Tibial nerve (tissue), 4 donors: ENCODE measurements around the gene OXLD1.

Experiments
- EP300 ChIP-seq, 2 donors: sonication (generic); formaldehyde crosslinking; IDR thresholded peaks; one replicate each; pipeline ENCODE4 v1.6.1; 2017; ENCODE audit warnings: antibody characterized with exemption in 2 of 2, mild to moderate bottlenecking in 1 of 2
- POLR2A ChIP-seq, 2 donors: fragments of 450-650 bp; IDR thresholded peaks; one replicate each; pipeline ENCODE4 v1.6.1; 2017; ENCODE audit warnings: antibody characterized with exemption in 2 of 2, mild to moderate bottlenecking in 2 of 2, moderate library complexity in 2 of 2
- TF ChIP-seq, protein P1 (sequence below), 5 experiments: fragments of 200-600 bp in 3 of 5; fragments of 450-650 bp in 2 of 5; sonication (generic) in 3 of 5; IDR thresholded peaks; one replicate each; pipeline ENCODE4 v1.5.1; 2016 to 2019; ENCODE audit warnings: antibody characterized with exemption in 5 of 5, mild to moderate bottlenecking in 3 of 5, moderate library complexity in 2 of 5

DNA sequence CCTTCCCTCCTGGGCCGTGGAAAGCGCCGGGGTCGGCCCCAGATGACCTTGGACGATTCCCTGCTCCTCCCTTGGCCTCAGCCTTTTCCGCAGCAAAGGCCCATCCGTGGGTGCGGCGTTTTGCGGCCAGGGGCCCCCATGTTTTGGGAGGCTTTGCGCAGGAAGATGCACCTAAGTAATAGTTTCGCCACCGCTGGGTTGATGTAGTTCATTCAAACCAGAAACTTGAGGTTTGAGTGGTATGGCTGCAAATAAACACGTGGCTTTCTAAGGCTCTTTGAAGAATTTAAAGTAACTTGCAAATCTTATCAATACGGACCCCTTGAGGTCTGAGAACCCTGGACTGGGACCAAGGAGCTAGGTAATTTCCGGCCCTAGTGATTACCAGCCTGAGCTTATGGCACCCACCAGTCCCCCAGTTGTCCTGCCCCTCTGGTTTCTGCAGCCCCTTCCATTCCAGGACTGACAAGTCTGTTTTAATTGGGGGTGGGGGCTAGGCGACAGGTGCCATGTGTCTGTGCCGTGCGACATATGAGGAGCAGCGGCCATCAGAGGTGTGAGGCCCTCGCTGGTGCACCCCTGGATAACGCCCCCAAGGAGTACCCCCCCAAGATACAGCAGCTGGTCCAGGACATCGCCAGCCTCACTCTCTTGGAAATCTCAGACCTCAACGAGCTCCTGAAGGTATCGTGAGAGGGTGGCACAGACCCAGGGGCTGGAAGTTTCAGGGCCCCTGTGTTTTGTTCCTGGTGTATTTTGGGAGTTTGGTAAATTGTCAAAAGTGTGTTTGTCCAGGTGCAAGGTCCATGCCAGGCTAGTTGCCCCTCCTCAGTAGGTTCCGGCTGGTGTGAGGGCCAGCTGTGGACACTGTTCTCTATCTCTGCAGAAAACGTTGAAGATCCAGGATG lies 37.6 kb upstream of the OXLD1 start:
- TF ChIP-seq POLR2A (IDR thresholded peaks at IDR 0.05) (no peak), EP300 (IDR thresholded peaks at IDR 0.05) (no peak)
- TF ChIP-seq, protein P1, sequence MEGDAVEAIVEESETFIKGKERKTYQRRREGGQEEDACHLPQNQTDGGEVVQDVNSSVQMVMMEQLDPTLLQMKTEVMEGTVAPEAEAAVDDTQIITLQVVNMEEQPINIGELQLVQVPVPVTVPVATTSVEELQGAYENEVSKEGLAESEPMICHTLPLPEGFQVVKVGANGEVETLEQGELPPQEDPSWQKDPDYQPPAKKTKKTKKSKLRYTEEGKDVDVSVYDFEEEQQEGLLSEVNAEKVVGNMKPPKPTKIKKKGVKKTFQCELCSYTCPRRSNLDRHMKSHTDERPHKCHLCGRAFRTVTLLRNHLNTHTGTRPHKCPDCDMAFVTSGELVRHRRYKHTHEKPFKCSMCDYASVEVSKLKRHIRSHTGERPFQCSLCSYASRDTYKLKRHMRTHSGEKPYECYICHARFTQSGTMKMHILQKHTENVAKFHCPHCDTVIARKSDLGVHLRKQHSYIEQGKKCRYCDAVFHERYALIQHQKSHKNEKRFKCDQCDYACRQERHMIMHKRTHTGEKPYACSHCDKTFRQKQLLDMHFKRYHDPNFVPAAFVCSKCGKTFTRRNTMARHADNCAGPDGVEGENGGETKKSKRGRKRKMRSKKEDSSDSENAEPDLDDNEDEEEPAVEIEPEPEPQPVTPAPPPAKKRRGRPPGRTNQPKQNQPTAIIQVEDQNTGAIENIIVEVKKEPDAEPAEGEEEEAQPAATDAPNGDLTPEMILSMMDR (IDR thresholded peaks at IDR 0.05) = no peak
